NB4 (cell line): Measurements from ENCODE around the gene DNAJC1.

ENCODE experiments used
- CTCF ChIP-seq: IDR thresholded peaks from one replicate; pipeline ENCODE4 v1.5.1; 2012; ENCODE audit warnings: low read depth, low read length
- MYC ChIP-seq: IDR thresholded peaks from 2 replicates; pipeline ENCODE4 v1.6.1; 2011; ENCODE audit warnings: low read depth, low read length

- no peak for TF ChIP-seq CTCF
- no peak for TF ChIP-seq MYC
These were observed 274.9 kb downstream of the DNAJC1 start for GRCh38 chr10:21728618-21729017.
